ENCODE results near the gene LRRC75A. TPM values are rescaled to one million over a fixed set of nuclear protein-coding genes. Genes with fewer than 3 reads are reported as not detected.
A peak's percentile ranks its signal among the peaks of the same experiment; 100 is the strongest.

Gene LRRC75A
- total RNA-seq, 2 donors from 2014 or later, result 3.2 to 5.0 TPM

DNA sequence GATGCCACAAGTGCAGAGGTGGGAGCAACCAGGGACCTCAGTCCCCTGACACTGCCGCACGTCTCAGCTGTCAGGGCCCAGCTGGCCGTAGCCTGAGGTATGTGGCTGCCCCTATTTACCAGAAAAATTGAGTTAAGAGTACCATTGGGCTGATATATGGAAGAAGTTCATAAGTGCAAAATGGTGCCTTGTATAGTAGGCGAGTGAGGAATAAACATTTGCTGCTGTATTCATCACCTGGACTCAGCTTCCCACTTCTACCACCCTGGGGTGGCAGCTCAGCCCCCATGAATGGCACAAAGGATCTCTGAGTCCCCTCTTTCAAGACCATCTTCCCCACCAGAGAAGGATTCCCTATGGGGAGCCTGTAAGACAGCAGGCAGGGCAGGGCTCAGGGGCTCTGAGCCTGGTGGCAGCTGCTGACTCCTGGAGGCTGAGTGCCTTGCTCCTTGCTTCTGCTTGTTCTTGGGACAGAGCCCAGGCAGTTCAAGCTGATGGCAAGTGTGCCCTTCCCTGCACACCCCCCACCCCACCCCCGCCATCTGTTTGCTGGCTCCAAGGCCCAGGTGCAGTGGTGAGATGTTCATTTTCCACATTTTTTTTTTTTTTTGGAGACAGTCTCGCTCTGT is 47.6 kb downstream of the LRRC75A start:
- Mint-ChIP-seq H3K4me3 (no peak overlapping the region), H3K27me3 (ENCODE audit: insufficient read depth) (no peaks in the 10 kb centered on the region), H3K9me3 (no peaks in the 10 kb centered on the region), H3K36me3 (ENCODE audit: low read depth) (peaks cover 76% of the 10 kb centered on the region), H3K27ac (peak overlapping the region; percentile 70), H3K4me1 (peaks cover 22% of the 10 kb centered on the region)
- peaks cover 4% of the 10 kb centered on the region for H3K4me1 ChIP-seq (ENCODE audit: control insufficient read depth, insufficient read depth, low read length)
- 92 to 100% methylated on average over 2 to 6 of the region's 6 CpGs for WGBS, 2 experiments (ENCODE audit: insufficient coverage in 1 of 2, insufficient read length in 1 of 2)
- H3K4me3 ChIP-seq (ENCODE audit: low read length), result no peak overlapping the region
- H3K36me3 ChIP-seq (ENCODE audit: control insufficient read depth, insufficient read depth, low read length), result peaks cover 80% of the 10 kb centered on the region
- peak; percentile 86 for DNase-seq
- H3K9me3 ChIP-seq (ENCODE audit: control insufficient read depth, low read length), result no peaks in the 10 kb centered on the region
- H3K9ac ChIP-seq (ENCODE audit: extremely low read depth, low read length, poor library complexity, severe bottlenecking), result no peak overlapping the region
- peak overlapping the region; percentile 12 for H3K27ac ChIP-seq (ENCODE audit: low read depth, low read length)
- TF ChIP-seq, protein P1, sequence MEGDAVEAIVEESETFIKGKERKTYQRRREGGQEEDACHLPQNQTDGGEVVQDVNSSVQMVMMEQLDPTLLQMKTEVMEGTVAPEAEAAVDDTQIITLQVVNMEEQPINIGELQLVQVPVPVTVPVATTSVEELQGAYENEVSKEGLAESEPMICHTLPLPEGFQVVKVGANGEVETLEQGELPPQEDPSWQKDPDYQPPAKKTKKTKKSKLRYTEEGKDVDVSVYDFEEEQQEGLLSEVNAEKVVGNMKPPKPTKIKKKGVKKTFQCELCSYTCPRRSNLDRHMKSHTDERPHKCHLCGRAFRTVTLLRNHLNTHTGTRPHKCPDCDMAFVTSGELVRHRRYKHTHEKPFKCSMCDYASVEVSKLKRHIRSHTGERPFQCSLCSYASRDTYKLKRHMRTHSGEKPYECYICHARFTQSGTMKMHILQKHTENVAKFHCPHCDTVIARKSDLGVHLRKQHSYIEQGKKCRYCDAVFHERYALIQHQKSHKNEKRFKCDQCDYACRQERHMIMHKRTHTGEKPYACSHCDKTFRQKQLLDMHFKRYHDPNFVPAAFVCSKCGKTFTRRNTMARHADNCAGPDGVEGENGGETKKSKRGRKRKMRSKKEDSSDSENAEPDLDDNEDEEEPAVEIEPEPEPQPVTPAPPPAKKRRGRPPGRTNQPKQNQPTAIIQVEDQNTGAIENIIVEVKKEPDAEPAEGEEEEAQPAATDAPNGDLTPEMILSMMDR (conservative IDR thresholded peaks at IDR 0.05), result no peak
- no peaks in the 10 kb centered on the region for H3K27me3 ChIP-seq (ENCODE audit: control insufficient read depth, insufficient read depth, low read length, poor library complexity, severe bottlenecking)

DNA sequence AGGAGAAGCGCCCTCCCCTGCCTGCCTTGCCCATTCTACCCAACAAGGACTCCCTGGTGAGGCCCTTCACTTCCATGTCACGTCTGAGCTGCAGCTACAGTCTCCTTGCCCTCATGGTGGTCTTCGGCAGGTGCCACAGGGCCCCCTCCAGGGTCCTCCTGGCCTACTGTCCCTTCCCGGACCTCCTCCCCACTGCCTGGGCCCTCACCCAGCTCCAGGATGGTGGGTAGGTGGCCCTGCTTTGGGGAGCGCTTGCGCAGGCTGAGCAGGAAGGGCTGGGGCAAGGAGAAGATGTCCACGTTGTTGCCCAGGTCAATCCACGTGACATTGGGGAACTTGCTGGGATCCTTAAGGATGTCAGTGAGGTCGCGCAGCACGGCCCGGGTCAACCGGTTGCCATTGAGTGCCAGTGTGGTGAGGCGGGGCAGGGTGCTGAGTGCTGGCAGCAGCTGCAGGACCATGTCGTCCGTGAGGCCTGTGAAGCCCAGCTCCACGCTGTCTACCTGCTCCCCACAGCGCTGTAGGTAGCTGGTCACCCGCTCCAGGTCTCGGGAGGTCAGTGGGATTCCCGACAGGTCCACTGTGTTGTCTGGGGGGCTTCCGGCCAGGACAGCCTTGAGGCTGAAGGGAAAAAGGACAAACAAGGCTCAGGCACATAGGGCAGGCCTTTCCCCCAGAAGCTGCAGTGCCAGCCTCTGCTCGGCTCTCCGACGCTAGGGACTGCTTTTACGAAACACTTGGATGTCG is 48.3 kb downstream of the LRRC75A start:
- Histone ChIP-seq H3K9me3 (ENCODE audit: control insufficient read depth, low read length) (no peaks in the 10 kb centered on the region), H3K27ac (ENCODE audit: low read depth, low read length) (peak overlapping the region; percentile 12), H3K4me3 (ENCODE audit: low read length) (no peak overlapping the region), H3K36me3 (ENCODE audit: control insufficient read depth, insufficient read depth, low read length) (peaks cover 77% of the 10 kb centered on the region), H3K4me1 (ENCODE audit: control insufficient read depth, insufficient read depth, low read length) (peaks cover 4% of the 10 kb centered on the region), H3K27me3 (ENCODE audit: control insufficient read depth, insufficient read depth, low read length, poor library complexity, severe bottlenecking) (no peaks in the 10 kb centered on the region), H3K9ac (ENCODE audit: extremely low read depth, low read length, poor library complexity, severe bottlenecking) (no peak overlapping the region)
- H3K9me3 Mint-ChIP-seq, result no peaks in the 10 kb centered on the region
- no peaks in the 10 kb centered on the region for H3K27me3 Mint-ChIP-seq (ENCODE audit: insufficient read depth)
- 92 to 95% methylated on average over 18 to 27 of the region's 27 CpGs for WGBS, 2 experiments (ENCODE audit: insufficient coverage in 1 of 2, insufficient read length in 1 of 2)
- peak overlapping the region; percentile 70 for H3K27ac Mint-ChIP-seq
- peaks cover 22% of the 10 kb centered on the region for H3K4me1 Mint-ChIP-seq
- TF ChIP-seq, protein P1 (conservative IDR thresholded peaks at IDR 0.05), result no peak
- DNase-seq, result peak; percentile 85
- peaks cover 72% of the 10 kb centered on the region for H3K36me3 Mint-ChIP-seq (ENCODE audit: low read depth)
- H3K4me3 Mint-ChIP-seq, result no peak overlapping the region

DNA sequence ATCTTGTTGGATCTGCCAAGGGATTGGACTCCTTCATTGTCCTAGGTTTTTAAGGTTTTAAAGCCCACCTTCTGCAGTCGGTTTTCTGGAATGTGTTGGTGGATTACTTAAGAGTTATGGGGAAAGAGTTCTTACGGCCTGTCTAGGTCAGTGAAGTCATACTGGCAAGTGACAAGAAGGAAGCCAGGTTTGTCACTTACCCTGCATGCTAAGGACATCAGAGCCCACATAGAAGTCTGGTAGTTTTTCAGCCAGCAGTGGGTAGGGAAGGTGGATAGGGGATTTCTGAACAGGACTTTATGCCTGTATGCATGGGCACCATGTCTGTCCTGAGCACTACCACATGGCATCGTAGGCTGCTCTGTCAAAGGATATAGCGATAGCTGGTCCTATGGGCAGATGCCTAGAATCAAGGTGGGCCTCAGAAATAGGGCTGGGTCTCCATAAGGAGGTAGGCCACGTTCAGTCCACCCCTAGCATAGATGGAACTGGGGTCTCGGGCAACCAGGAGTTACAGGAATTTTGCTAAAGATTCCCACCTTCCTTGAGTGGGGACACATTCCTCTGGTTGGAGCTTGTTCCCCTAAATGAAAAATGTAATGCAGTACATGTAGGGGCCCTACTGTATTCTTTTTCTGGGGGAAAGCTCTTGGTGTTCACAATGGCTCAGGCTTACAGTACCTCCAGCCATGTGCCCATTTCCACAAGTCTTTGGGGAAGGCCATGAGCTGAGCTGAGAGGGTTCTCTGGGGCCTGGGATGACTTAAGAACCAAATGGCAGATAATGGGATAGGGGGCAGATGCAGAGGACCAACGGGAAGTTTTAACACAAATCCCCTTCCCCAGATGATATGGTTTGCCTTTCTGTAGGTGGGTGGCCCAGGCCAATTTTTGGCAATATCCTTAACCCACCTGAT is 49.1 kb downstream of the LRRC75A start:
- 94 to 100% methylated on average over 5 to 7 of the region's 7 CpGs for WGBS, 2 experiments (ENCODE audit: insufficient coverage in 1 of 2, insufficient read length in 1 of 2)
- peaks cover 68% of the 10 kb centered on the region for H3K36me3 ChIP-seq (ENCODE audit: control insufficient read depth, insufficient read depth, low read length)
- Mint-ChIP-seq H3K4me3 (peak overlapping the region; percentile 97), H3K36me3 (ENCODE audit: low read depth) (peaks cover 64% of the 10 kb centered on the region), H3K27ac (peak overlapping the region; percentile 56), H3K4me1 (peaks cover 27% of the 10 kb centered on the region), H3K27me3 (ENCODE audit: insufficient read depth) (no peaks in the 10 kb centered on the region), H3K9me3 (no peaks in the 10 kb centered on the region)
- peak overlapping the region; percentile 90 for H3K4me3 ChIP-seq (ENCODE audit: low read length)
- TF ChIP-seq, protein P1 (conservative IDR thresholded peaks at IDR 0.05), result no peak
- no peak overlapping the region for H3K27ac ChIP-seq (ENCODE audit: low read depth, low read length)
- DNase-seq, result no peak
- H3K27me3 ChIP-seq (ENCODE audit: control insufficient read depth, insufficient read depth, low read length, poor library complexity, severe bottlenecking), result no peaks in the 10 kb centered on the region
- peaks cover 4% of the 10 kb centered on the region for H3K4me1 ChIP-seq (ENCODE audit: control insufficient read depth, insufficient read depth, low read length)
- no peaks in the 10 kb centered on the region for H3K9me3 ChIP-seq (ENCODE audit: control insufficient read depth, low read length)
- peak overlapping the region; percentile 1 for H3K9ac ChIP-seq (ENCODE audit: extremely low read depth, low read length, poor library complexity, severe bottlenecking)

Data from endodermal cell (in vitro differentiated cells).